GM12891 (cell line): Measurements from ENCODE around the gene NCOA6.

Experiments used
- POLR2A ChIP-seq: IDR thresholded peaks from 2 replicates; pipeline ENCODE4 v1.6.1; 2011; ENCODE audit warnings: low read depth, low read length, control low read depth
- POLR2AphosphoS5 ChIP-seq: IDR thresholded peaks from 2 replicates; pipeline ENCODE4 v1.6.1; 2011; ENCODE audit warnings: low read depth, low read length, control low read depth
- TAF1 ChIP-seq: IDR thresholded peaks from 2 replicates; pipeline ENCODE4 v1.6.1; 2011; ENCODE audit warnings: low read depth, low read length, control low read depth

DNA sequence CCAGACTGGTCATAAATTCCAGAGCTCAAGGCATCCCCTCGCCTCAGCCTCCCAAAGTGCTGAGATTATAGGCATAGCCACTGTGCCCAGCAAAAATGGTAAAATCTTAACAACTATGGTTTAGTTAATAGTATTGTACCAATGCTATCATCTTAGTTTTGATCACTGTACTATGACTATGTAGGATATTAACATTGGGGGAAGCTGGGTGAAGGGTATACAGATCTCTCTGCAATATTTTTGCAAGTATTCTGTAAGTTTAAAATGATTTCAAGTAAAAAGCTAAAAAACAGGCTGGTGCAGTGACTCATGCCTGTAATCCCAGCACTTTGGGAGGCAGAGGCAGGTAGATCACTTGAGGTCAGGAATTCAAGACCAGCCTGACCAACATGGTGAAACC is 156.4 kb downstream of the NCOA6 start:
- TF ChIP-seq POLR2A (no peak), POLR2AphosphoS5 (no peak), TAF1 (no peak)
